ENCODE measurements around the gene METTL16.
"Not testable (repeated sequence)": the region's sequence is repeated elsewhere in the genome, so short reads cannot be mapped to it uniquely, and the experiment has no call there.

METTL16 gene

GRCh38 chr17:2511462-2512369, at the start of gene METTL16:
Gene METTL16, minus strand, starts transcription at chr17:2511888. Its CDS starts 9,557 bp downstream, at chr17:2502331.
- peak; percentile 99 for DNase-seq (ENCODE audit: low spot score)

- DNase-seq (ENCODE audit: low spot score), result no peak
These were observed 49.0 kb upstream of the METTL16 start for GRCh38 chr17:2560658-2561057.

- peak; percentile 86 for DNase-seq (ENCODE audit: low spot score)
These were observed 40.2 kb upstream of the METTL16 start for GRCh38 chr17:2551928-2552327.

GRCh38 chr17:2551493-2551892, 39.8 kb upstream of the METTL16 start:
- peak; percentile 69 for DNase-seq (ENCODE audit: low spot score)

- no peak for DNase-seq (ENCODE audit: low spot score)
These were observed 37.9 kb upstream of the METTL16 start for GRCh38 chr17:2549392-2550211.

GRCh38 chr17:2548026-2548425, 36.3 kb upstream of the METTL16 start:
- DNase-seq (ENCODE audit: low spot score), result not testable (repeated sequence)

GRCh38 chr17:2547176-2547575, 35.5 kb upstream of the METTL16 start:
- no peak for DNase-seq (ENCODE audit: low spot score)

GRCh38 chr17:2545393-2545792, 33.7 kb upstream of the METTL16 start:
- no peak for DNase-seq (ENCODE audit: low spot score)

- no peak for DNase-seq (ENCODE audit: low spot score)
These were observed 30.8 kb upstream of the METTL16 start for GRCh38 chr17:2542456-2542855.

GRCh38 chr17:2542056-2542455, 30.4 kb upstream of the METTL16 start:
- DNase-seq (ENCODE audit: low spot score), result no peak

GRCh38 chr17:2537579-2537978, 25.9 kb upstream of the METTL16 start:
- not testable (repeated sequence) for DNase-seq (ENCODE audit: low spot score)

- no peak for DNase-seq (ENCODE audit: low spot score)
These were observed 20.5 kb upstream of the METTL16 start for GRCh38 chr17:2532146-2532720.

GRCh38 chr17:2531243-2531954, 19.7 kb upstream of the METTL16 start:
- DNase-seq (ENCODE audit: low spot score), result not testable (repeated sequence)

- not testable (repeated sequence) for DNase-seq (ENCODE audit: low spot score)
These were observed 10.2 kb upstream of the METTL16 start for GRCh38 chr17:2521775-2522410.

GRCh38 chr17:2521257-2521656, 9.6 kb upstream of the METTL16 start:
- no peak for DNase-seq (ENCODE audit: low spot score)

- DNase-seq (ENCODE audit: low spot score), result no peak
These were observed 5.9 kb upstream of the METTL16 start for GRCh38 chr17:2517539-2517938.

GRCh38 chr17:2511138-2511461, 588 bp downstream of the METTL16 start:
- no peak for DNase-seq (ENCODE audit: low spot score)

GRCh38 chr17:2510559-2510958, 1.1 kb downstream of the METTL16 start:
- DNase-seq (ENCODE audit: low spot score), result no peak

- DNase-seq (ENCODE audit: low spot score), result no peak
These were observed 3.7 kb downstream of the METTL16 start for GRCh38 chr17:2508035-2508434.

- not testable (repeated sequence) for DNase-seq (ENCODE audit: low spot score)
These were observed 4.7 kb downstream of the METTL16 start for GRCh38 chr17:2507015-2507414.

GRCh38 chr17:2503627-2504026, 8.1 kb downstream of the METTL16 start:
- no peak for DNase-seq (ENCODE audit: low spot score)

All from ecto neural progenitor cell (in vitro differentiated cells).